Measurements from ENCODE around the gene RAB40AL.

DNA sequence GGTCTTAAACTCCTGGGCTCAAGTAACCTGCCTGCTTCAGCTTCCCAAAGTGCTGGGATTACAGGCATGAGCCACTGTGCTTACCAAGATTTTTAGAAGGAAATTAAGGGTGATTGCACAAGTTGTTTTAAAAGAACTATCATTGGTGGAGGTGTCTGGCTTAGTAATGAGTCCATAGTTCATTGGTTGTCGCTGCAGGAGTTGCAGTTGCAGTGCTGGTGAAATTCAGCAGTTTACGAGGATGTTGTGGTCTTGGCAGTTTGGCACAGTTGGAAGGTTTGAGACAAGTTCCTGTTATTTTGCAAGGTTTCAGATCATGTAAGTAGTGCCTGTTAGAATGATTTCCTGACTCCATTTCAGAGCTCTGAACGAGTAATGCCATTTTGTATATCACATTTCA, 48.1 kb downstream of the RAB40AL start:
- TF ChIP-seq, protein P1, sequence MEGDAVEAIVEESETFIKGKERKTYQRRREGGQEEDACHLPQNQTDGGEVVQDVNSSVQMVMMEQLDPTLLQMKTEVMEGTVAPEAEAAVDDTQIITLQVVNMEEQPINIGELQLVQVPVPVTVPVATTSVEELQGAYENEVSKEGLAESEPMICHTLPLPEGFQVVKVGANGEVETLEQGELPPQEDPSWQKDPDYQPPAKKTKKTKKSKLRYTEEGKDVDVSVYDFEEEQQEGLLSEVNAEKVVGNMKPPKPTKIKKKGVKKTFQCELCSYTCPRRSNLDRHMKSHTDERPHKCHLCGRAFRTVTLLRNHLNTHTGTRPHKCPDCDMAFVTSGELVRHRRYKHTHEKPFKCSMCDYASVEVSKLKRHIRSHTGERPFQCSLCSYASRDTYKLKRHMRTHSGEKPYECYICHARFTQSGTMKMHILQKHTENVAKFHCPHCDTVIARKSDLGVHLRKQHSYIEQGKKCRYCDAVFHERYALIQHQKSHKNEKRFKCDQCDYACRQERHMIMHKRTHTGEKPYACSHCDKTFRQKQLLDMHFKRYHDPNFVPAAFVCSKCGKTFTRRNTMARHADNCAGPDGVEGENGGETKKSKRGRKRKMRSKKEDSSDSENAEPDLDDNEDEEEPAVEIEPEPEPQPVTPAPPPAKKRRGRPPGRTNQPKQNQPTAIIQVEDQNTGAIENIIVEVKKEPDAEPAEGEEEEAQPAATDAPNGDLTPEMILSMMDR (conservative IDR thresholded peaks at IDR 0.05; ENCODE audit: low read depth, low read length) = no peak
- TF ChIP-seq POLR2A (IDR thresholded peaks at IDR 0.05; ENCODE audit: low read depth, low read length) (no peak), MAFK (IDR thresholded peaks at IDR 0.05; ENCODE audit: low read depth, low read length) (no peak), CEBPB (IDR thresholded peaks at IDR 0.05; ENCODE audit: low read depth, low read length) (no peak), RAD21 (IDR thresholded peaks at IDR 0.05; ENCODE audit: low read length) (no peak), BHLHE40 (IDR thresholded peaks at IDR 0.05; ENCODE audit: low read depth, low read length) (no peak), MXI1 (IDR thresholded peaks at IDR 0.05; ENCODE audit: borderline replicate concordance, low read depth, low read length) (no peak), SMC3 (IDR thresholded peaks at IDR 0.05; ENCODE audit: low read depth, low read length) (no peak), MAZ (IDR thresholded peaks at IDR 0.05; ENCODE audit: borderline replicate concordance, low read depth, low read length) (no peak), RFX5 (IDR thresholded peaks at IDR 0.05; ENCODE audit: low read depth, low read length) (no peak), CHD1 (IDR thresholded peaks at IDR 0.05; ENCODE audit: low read depth, low read length) (no peak), RCOR1 (IDR thresholded peaks at IDR 0.05; ENCODE audit: insufficient replicate concordance, low read length) (no peak)
- TF ChIP-seq, protein P2, sequence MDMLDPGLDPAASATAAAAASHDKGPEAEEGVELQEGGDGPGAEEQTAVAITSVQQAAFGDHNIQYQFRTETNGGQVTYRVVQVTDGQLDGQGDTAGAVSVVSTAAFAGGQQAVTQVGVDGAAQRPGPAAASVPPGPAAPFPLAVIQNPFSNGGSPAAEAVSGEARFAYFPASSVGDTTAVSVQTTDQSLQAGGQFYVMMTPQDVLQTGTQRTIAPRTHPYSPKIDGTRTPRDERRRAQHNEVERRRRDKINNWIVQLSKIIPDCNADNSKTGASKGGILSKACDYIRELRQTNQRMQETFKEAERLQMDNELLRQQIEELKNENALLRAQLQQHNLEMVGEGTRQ (IDR thresholded peaks at IDR 0.05; ENCODE audit: low read depth, low read length) = no peak
- TF ChIP-seq, protein P3, sequence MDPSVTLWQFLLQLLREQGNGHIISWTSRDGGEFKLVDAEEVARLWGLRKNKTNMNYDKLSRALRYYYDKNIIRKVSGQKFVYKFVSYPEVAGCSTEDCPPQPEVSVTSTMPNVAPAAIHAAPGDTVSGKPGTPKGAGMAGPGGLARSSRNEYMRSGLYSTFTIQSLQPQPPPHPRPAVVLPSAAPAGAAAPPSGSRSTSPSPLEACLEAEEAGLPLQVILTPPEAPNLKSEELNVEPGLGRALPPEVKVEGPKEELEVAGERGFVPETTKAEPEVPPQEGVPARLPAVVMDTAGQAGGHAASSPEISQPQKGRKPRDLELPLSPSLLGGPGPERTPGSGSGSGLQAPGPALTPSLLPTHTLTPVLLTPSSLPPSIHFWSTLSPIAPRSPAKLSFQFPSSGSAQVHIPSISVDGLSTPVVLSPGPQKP (IDR thresholded peaks at IDR 0.05; ENCODE audit: borderline replicate concordance, low read depth, low read length) = no peak

Measured in IMR-90 (cell line).